HepG2 (cell line): Measurements from ENCODE around the gene XPO5. TPM values are rescaled to one million over a fixed set of nuclear protein-coding genes. Genes with fewer than 3 reads are reported as not detected.

ENCODE experiments used
- GABPB1 ChIP-seq: IDR thresholded peaks from 2 replicates; pipeline ENCODE4 v1.6.1; 2016; ENCODE audit warnings: mild to moderate bottlenecking, missing genetic modification reagents, moderate library complexity, missing compliant biosample characterization
- GATAD2A ChIP-seq: IDR thresholded peaks from 2 replicates; pipeline ENCODE4 v1.6.1; 2016
- KDM1A ChIP-seq: IDR thresholded peaks from 2 replicates; pipeline ENCODE4 v1.6.1; 2016; ENCODE audit warnings: missing compliant biosample characterization
- MXI1 ChIP-seq: IDR thresholded peaks from 3 replicates; pipeline ENCODE4 v1.6.1; 2012; ENCODE audit warnings: low read depth, low read length, inconsistent platforms, borderline replicate concordance
- PAF1 ChIP-seq: IDR thresholded peaks from 2 replicates; pipeline ENCODE4 v1.6.1; 2016; ENCODE audit warnings: missing genetic modification reagents, missing compliant biosample characterization
- SAFB2 ChIP-seq: sonication (generic); formaldehyde crosslinking; IDR thresholded peaks from 2 replicates; pipeline ENCODE4 v1.5.1; 2020; ENCODE audit warnings: missing genetic modification reagents, low read depth, mild to moderate bottlenecking, borderline replicate concordance
- SMYD3 ChIP-seq: sonication (generic); formaldehyde crosslinking; IDR thresholded peaks from 2 replicates; pipeline ENCODE4 v1.8.1; 2023; ENCODE audit warnings: mild to moderate bottlenecking, missing genetic modification reagents
- YEATS2 ChIP-seq: sonication (generic); formaldehyde crosslinking; IDR thresholded peaks from 2 replicates; pipeline ENCODE4 v1.4.0; 2020; ENCODE audit warnings: missing genetic modification reagents, borderline replicate concordance
- ZKSCAN8 ChIP-seq: IDR thresholded peaks from 2 replicates; pipeline ENCODE4 v1.6.1; 2016; ENCODE audit warnings: borderline replicate concordance, missing genetic modification reagents, missing compliant biosample characterization
- ZNF746 ChIP-seq: sonication (generic); formaldehyde crosslinking; IDR thresholded peaks from 2 replicates; pipeline ENCODE4 v1.8.0; 2022; ENCODE audit warnings: mild to moderate bottlenecking, missing genetic modification reagents
- polyA plus RNA-seq, 8 experiments: library from polyadenylated mRNA; depleted of rRNA in 3 of 8; stranded (reverse) in 7 of 8; unstranded in 1 of 8; fragments of >200 nt; fragmentation: Illumina TruSeq in 4 of 8; extraction: Trizol in 4 of 8; gene quantifications; 2 replicates each; pipeline versions ENCODE4 v1.2.1 to v1.2.3, GENCODE V29; 2011 to 2016; ENCODE audit warnings: low read depth in 4 of 8, missing spikeins in 1 of 8, mixed read lengths in 1 of 8; ENCODE audit not compliant: insufficient read depth in 1 of 8
- total RNA-seq, 5 experiments: library from RNA; depleted of rRNA; stranded (reverse); fragments of >200 nt; fragmentation: Illumina TruSeq; extraction: Trizol; gene quantifications; 2 replicates each; pipeline ENCODE4 v1.2.3, GENCODE V29; 2016; ENCODE audit warnings: low read depth in 1 of 5
- TF ChIP-seq, protein P1 (sequence below): sonication (generic); formaldehyde crosslinking; IDR thresholded peaks from 2 replicates; pipeline ENCODE4 v1.4.0; 2020; ENCODE audit warnings: missing genetic modification reagents, borderline replicate concordance
- TF ChIP-seq, protein P2 (sequence below): sonication (generic); formaldehyde crosslinking; IDR thresholded peaks from 2 replicates; pipeline ENCODE4 v1.8.0; 2022; ENCODE audit warnings: missing genetic modification reagents, mild to moderate bottlenecking, borderline replicate concordance
- TF ChIP-seq, protein P3 (sequence below): sonication (generic); formaldehyde crosslinking; conservative IDR thresholded peaks from 2 replicates; pipeline ENCODE4 v1.5.0; 2020; ENCODE audit warnings: missing genetic modification reagents
- TF ChIP-seq, protein P4 (sequence below): sonication (generic); formaldehyde crosslinking; IDR thresholded peaks from 2 replicates; pipeline ENCODE4 v1.4.0; 2020; ENCODE audit warnings: missing genetic modification reagents, borderline replicate concordance
- TF ChIP-seq, protein P5 (sequence below): sonication (generic); formaldehyde crosslinking; IDR thresholded peaks from 2 replicates; pipeline ENCODE4 v1.5.0; 2020; ENCODE audit warnings: missing genetic modification reagents
- TF ChIP-seq, protein P6 (sequence below): sonication (generic); formaldehyde crosslinking; IDR thresholded peaks from 2 replicates; pipeline ENCODE4 v1.5.0; 2020; ENCODE audit warnings: missing genetic modification reagents, mild to moderate bottlenecking, borderline replicate concordance

Gene XPO5
- total and polyA plus RNA-seq, 2 of the 13 experiments (the other 11 are each of a cell fraction or from before 2014, with no cell fraction given) = 52.2 to 68.0 TPM

DNA sequence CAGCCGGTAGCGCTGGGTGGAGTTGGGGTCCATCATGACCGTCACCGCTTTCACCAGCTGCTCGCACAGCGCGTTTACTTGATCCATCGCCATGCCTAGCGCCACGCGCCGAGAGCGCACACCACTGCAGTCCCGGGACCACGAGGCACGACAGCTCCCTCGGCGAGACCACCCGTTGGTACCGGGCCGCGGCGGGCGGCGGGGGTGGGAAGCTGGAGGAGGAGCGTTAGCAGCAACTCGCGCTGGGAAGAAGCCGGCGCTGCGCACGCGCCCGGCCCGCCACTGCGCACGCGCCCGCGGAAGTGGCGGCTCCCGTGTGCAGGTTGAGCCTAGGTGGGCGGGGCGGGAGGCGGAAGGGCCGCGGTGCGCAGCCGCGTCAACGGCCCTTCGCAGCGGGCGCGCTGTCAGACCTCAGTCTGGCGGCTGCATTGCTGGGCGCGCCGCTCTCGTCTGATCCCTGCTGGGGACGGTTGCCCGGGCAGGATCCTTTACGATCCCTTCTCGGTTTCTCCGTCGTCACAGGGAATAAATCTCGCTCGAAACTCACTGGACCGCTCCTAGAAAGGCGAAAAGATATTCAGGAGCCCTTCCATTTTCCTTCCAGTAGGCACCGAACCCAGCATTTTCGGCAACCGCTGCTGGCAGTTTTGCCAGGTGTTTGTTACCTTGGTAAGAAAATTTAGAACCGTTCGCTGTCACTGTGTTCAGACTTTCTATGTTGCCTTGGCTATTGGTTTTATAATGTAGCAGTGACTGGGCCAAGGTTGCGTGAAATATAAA lies at the start of gene XPO5, which contains the start of gene POLH (continued):
- TF ChIP-seq, protein P1, sequence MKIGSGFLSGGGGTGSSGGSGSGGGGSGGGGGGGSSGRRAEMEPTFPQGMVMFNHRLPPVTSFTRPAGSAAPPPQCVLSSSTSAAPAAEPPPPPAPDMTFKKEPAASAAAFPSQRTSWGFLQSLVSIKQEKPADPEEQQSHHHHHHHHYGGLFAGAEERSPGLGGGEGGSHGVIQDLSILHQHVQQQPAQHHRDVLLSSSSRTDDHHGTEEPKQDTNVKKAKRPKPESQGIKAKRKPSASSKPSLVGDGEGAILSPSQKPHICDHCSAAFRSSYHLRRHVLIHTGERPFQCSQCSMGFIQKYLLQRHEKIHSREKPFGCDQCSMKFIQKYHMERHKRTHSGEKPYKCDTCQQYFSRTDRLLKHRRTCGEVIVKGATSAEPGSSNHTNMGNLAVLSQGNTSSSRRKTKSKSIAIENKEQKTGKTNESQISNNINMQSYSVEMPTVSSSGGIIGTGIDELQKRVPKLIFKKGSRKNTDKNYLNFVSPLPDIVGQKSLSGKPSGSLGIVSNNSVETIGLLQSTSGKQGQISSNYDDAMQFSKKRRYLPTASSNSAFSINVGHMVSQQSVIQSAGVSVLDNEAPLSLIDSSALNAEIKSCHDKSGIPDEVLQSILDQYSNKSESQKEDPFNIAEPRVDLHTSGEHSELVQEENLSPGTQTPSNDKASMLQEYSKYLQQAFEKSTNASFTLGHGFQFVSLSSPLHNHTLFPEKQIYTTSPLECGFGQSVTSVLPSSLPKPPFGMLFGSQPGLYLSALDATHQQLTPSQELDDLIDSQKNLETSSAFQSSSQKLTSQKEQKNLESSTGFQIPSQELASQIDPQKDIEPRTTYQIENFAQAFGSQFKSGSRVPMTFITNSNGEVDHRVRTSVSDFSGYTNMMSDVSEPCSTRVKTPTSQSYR (CRISPR knock-in tag) = peak; percentile 39
- TF ChIP-seq, protein P2, sequence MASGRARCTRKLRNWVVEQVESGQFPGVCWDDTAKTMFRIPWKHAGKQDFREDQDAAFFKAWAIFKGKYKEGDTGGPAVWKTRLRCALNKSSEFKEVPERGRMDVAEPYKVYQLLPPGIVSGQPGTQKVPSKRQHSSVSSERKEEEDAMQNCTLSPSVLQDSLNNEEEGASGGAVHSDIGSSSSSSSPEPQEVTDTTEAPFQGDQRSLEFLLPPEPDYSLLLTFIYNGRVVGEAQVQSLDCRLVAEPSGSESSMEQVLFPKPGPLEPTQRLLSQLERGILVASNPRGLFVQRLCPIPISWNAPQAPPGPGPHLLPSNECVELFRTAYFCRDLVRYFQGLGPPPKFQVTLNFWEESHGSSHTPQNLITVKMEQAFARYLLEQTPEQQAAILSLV (CRISPR knock-in tag) = peak; percentile 88; the same call in 1 of the 2 replicates
- TF ChIP-seq ZNF746 (CRISPR knock-in tag) = 0 out of 2 replicates have a peak, but pooled peaks have one; percentile 39
- peak; percentile 93 for TF ChIP-seq SMYD3 (CRISPR knock-in tag)
- no peak for TF ChIP-seq PAF1 (CRISPR knock-in tag)
- TF ChIP-seq, protein P3, sequence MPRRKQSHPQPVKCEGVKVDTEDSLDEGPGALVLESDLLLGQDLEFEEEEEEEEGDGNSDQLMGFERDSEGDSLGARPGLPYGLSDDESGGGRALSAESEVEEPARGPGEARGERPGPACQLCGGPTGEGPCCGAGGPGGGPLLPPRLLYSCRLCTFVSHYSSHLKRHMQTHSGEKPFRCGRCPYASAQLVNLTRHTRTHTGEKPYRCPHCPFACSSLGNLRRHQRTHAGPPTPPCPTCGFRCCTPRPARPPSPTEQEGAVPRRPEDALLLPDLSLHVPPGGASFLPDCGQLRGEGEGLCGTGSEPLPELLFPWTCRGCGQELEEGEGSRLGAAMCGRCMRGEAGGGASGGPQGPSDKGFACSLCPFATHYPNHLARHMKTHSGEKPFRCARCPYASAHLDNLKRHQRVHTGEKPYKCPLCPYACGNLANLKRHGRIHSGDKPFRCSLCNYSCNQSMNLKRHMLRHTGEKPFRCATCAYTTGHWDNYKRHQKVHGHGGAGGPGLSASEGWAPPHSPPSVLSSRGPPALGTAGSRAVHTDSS = peak; percentile 95
- no peak; the same call in 1 of the 2 replicates for TF ChIP-seq YEATS2 (CRISPR knock-in tag)
- TF ChIP-seq SAFB2 = peak; percentile 97
- TF ChIP-seq, protein P4, sequence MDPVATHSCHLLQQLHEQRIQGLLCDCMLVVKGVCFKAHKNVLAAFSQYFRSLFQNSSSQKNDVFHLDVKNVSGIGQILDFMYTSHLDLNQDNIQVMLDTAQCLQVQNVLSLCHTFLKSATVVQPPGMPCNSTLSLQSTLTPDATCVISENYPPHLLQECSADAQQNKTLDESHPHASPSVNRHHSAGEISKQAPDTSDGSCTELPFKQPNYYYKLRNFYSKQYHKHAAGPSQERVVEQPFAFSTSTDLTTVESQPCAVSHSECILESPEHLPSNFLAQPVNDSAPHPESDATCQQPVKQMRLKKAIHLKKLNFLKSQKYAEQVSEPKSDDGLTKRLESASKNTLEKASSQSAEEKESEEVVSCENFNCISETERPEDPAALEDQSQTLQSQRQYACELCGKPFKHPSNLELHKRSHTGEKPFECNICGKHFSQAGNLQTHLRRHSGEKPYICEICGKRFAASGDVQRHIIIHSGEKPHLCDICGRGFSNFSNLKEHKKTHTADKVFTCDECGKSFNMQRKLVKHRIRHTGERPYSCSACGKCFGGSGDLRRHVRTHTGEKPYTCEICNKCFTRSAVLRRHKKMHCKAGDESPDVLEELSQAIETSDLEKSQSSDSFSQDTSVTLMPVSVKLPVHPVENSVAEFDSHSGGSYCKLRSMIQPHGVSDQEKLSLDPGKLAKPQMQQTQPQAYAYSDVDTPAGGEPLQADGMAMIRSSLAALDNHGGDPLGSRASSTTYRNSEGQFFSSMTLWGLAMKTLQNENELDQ = no peak
- TF ChIP-seq, protein P5, sequence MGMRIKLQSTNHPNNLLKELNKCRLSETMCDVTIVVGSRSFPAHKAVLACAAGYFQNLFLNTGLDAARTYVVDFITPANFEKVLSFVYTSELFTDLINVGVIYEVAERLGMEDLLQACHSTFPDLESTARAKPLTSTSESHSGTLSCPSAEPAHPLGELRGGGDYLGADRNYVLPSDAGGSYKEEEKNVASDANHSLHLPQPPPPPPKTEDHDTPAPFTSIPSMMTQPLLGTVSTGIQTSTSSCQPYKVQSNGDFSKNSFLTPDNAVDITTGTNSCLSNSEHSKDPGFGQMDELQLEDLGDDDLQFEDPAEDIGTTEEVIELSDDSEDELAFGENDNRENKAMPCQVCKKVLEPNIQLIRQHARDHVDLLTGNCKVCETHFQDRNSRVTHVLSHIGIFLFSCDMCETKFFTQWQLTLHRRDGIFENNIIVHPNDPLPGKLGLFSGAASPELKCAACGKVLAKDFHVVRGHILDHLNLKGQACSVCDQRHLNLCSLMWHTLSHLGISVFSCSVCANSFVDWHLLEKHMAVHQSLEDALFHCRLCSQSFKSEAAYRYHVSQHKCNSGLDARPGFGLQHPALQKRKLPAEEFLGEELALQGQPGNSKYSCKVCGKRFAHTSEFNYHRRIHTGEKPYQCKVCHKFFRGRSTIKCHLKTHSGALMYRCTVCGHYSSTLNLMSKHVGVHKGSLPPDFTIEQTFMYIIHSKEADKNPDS (CRISPR knock-in tag) = peak; percentile 88; the same call in 1 of the 2 replicates
- TF ChIP-seq GABPB1 (CRISPR knock-in tag) = peak; percentile 93
- TF ChIP-seq GATAD2A = no peak; the same call in none of the 2 replicates
- TF ChIP-seq, protein P6, sequence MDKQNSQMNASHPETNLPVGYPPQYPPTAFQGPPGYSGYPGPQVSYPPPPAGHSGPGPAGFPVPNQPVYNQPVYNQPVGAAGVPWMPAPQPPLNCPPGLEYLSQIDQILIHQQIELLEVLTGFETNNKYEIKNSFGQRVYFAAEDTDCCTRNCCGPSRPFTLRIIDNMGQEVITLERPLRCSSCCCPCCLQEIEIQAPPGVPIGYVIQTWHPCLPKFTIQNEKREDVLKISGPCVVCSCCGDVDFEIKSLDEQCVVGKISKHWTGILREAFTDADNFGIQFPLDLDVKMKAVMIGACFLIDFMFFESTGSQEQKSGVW (CRISPR knock-in tag) = no peak
- TF ChIP-seq KDM1A = no peak
- peak; percentile 97 for TF ChIP-seq MXI1
- TF ChIP-seq ZKSCAN8 (CRISPR knock-in tag) = no peak
